GM12878 (cell line): ENCODE measurements around the gene R3HDM2.

Experiments used
- GABPA ChIP-seq: IDR thresholded peaks from 2 replicates; pipeline ENCODE4 v1.6.1; 2014; ENCODE audit warnings: antibody characterized with exemption, low read depth, mild to moderate bottlenecking, inconsistent platforms
- PAX5 ChIP-seq: IDR thresholded peaks from 2 replicates; pipeline ENCODE4 v1.6.1; 2011; ENCODE audit warnings: low read depth, low read length, borderline replicate concordance
- POLR2A ChIP-seq: IDR thresholded peaks from 2 replicates; pipeline ENCODE4 v1.6.1; 2011; ENCODE audit warnings: low read depth, mild to moderate bottlenecking, low read length
- RAD21 ChIP-seq: IDR thresholded peaks from 2 replicates; pipeline ENCODE4 v1.6.1; 2011; ENCODE audit warnings: mild to moderate bottlenecking, low read depth, low read length, moderate library complexity; ENCODE audit not compliant: insufficient read depth
- TAF1 ChIP-seq: IDR thresholded peaks from 2 replicates; pipeline ENCODE4 v1.6.1; 2011; ENCODE audit warnings: mild to moderate bottlenecking, low read depth, low read length, borderline replicate concordance
- TBL1XR1 ChIP-seq: IDR thresholded peaks from 2 replicates; pipeline ENCODE4 v1.6.1; 2012; ENCODE audit warnings: low read depth, low read length, improper control_type of control experiment
- TF ChIP-seq, protein P1 (sequence below): fragments of 450-650 bp; IDR thresholded peaks from 2 replicates; pipeline ENCODE4 v1.6.1; 2016; ENCODE audit warnings: mild to moderate bottlenecking
- TF ChIP-seq, protein P2 (sequence below), 3 experiments: IDR thresholded peaks in 2 of 3; conservative IDR thresholded peaks in 1 of 3; 2 replicates each; pipeline ENCODE4 v1.5.1; 2011; ENCODE audit warnings: low read depth in 3 of 3, low read length in 3 of 3, mild to moderate bottlenecking in 3 of 3, control low read depth in 2 of 3, moderate library complexity in 2 of 3, inconsistent platforms in 1 of 3, mixed read lengths in 1 of 3; ENCODE audit not compliant: control insufficient read depth in 2 of 3, insufficient read depth in 1 of 3; ENCODE audit errors: extremely low read depth in 1 of 3

GRCh38 chr12:57441846-57442427 lies 11.1 kb upstream of the R3HDM2 start:
- no peak for TF ChIP-seq PAX5
- TF ChIP-seq TBL1XR1, result no peak
- no peak for TF ChIP-seq POLR2A
- TF ChIP-seq TAF1, result no peak
- TF ChIP-seq, protein P1, sequence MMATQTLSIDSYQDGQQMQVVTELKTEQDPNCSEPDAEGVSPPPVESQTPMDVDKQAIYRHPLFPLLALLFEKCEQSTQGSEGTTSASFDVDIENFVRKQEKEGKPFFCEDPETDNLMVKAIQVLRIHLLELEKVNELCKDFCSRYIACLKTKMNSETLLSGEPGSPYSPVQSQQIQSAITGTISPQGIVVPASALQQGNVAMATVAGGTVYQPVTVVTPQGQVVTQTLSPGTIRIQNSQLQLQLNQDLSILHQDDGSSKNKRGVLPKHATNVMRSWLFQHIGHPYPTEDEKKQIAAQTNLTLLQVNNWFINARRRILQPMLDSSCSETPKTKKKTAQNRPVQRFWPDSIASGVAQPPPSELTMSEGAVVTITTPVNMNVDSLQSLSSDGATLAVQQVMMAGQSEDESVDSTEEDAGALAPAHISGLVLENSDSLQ, result no peak
- TF ChIP-seq, protein P2, sequence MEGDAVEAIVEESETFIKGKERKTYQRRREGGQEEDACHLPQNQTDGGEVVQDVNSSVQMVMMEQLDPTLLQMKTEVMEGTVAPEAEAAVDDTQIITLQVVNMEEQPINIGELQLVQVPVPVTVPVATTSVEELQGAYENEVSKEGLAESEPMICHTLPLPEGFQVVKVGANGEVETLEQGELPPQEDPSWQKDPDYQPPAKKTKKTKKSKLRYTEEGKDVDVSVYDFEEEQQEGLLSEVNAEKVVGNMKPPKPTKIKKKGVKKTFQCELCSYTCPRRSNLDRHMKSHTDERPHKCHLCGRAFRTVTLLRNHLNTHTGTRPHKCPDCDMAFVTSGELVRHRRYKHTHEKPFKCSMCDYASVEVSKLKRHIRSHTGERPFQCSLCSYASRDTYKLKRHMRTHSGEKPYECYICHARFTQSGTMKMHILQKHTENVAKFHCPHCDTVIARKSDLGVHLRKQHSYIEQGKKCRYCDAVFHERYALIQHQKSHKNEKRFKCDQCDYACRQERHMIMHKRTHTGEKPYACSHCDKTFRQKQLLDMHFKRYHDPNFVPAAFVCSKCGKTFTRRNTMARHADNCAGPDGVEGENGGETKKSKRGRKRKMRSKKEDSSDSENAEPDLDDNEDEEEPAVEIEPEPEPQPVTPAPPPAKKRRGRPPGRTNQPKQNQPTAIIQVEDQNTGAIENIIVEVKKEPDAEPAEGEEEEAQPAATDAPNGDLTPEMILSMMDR (IDR thresholded peaks at IDR 0.05 in 2 of 3, conservative IDR thresholded peaks at IDR 0.05 in 1 of 3; ENCODE audit: control insufficient read depth in 2 of 3, extremely low read depth in 1 of 3, insufficient read depth in 1 of 3, low read depth in 3 of 3, low read length in 3 of 3), result no peak
- no peak for TF ChIP-seq RAD21
- TF ChIP-seq GABPA, result no peak
